GM21723 (cell line): ENCODE measurements around the gene ATG16L1.

ENCODE experiments used
- ATAC-seq: cut with Tn5 transposase; IDR thresholded peaks from one replicate; pipeline ENCODE4 v1.9.1; 2021; ENCODE audit warnings: mild to moderate bottlenecking, moderate library complexity; ENCODE audit not compliant: unreplicated experiment

Gene ATG16L1

DNA sequence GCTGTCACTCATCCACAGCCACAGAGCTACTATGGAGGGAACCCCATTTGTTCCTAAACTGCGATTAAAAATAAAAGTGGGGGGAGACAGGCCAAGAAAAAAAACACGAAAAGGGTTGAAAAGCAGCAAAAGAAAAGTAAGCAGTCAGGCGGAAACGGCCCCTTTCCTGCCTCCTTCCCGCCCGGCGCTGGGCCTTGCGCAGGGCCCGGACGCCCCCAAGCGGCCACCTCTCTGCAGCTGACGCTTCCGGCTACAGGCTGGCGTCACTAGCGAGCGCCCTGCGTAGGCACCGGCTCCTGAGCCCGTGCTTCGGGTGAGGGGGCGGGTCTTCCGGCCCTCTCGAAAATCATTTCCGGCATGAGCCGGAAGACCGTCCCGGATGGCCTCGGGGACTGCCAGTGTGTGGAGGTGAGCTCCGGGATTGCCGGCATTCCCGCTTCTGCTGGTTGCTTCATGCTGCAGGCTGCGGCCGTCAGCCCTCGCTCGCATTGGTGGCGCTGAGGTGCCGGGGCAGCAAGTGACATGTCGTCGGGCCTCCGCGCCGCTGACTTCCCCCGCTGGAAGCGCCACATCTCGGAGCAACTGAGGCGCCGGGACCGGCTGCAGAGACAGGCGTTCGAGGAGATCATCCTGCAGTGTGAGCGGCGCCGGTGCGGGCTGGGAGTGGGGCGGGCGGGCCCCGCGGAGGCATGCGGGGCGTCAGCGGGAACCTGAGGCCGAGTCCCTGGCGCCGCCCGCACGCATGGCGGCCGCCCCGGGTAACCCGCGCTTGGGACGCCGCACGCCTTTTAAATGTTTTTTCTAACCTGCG, at the start of gene ATG16L1:
Gene ATG16L1 (plus strand): TSS at position 368 of the 811 bp plus-strand sequence. CDS start 155 bp downstream, at position 523.
- ATAC-seq: peak; percentile 94

DNA sequence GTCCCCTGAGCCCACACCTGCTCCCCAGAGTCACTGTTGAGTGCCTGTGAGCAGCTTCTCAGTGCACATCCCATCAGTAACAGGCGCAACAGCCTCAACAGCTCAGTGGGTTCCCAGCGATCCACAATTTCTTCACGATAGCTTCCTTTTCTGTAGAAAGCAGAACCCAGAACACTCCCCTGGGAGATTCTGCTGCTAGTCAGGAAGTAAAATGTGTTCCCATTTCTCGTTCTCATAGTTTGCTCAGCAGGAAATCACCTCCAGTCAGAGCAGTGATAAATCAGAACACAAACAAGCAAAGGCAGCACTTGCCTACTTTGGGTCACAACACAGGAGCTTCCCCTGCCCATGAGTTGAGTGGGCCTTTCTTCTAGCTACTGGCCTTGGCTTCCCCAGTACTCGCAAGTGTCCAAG, 48.9 kb upstream of the ATG16L1 start:
- no peak for ATAC-seq

DNA sequence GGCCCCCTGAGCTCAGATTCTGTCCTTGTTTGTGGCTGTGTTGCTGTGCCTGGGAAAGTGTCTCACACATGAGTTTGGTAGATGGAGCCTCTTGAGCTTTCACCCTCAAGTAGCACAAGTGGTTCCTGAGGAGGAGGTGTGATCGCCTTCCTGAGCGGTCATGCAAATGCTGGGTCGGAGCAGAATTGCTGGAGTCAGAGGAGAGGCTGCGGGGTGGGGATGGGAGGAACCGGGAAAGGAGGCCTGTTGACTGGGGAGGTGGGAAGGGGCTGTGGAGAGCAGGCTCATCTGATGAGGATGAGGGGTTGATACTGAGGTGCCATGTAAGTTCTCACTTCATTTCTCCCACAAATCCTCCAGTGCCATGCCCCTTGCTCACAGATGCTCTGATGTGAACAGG, 48.4 kb upstream of the ATG16L1 start:
- no peak for ATAC-seq

DNA sequence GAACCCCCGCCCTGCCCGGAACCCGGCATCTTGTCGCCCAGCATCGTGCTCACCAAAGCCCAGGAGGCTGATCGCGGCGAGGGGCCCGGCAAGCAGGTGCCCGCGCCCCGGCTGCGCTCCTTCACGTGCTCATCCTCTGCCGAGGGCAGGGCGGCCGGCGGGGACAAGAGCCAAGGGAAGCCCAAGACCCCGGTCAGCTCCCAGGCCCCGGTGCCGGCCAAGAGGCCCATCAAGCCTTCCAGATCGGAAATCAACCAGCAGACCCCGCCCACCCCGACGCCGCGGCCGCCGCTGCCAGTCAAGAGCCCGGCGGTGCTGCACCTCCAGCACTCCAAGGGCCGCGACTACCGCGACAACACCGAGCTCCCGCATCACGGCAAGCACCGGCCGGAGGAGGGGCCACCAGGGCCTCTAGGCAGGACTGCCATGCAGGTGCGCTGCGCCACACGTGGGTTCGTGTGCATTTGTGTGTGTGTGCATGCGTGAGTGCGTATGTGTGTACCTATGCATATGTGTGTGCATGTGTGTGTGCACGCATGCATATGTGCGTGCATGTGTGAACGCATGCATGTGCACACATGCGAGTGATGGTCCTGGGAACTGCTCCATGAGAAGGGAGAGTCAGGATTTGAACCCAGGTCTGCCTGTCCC, 47.1 kb upstream of the ATG16L1 start:
- ATAC-seq: no peak

DNA sequence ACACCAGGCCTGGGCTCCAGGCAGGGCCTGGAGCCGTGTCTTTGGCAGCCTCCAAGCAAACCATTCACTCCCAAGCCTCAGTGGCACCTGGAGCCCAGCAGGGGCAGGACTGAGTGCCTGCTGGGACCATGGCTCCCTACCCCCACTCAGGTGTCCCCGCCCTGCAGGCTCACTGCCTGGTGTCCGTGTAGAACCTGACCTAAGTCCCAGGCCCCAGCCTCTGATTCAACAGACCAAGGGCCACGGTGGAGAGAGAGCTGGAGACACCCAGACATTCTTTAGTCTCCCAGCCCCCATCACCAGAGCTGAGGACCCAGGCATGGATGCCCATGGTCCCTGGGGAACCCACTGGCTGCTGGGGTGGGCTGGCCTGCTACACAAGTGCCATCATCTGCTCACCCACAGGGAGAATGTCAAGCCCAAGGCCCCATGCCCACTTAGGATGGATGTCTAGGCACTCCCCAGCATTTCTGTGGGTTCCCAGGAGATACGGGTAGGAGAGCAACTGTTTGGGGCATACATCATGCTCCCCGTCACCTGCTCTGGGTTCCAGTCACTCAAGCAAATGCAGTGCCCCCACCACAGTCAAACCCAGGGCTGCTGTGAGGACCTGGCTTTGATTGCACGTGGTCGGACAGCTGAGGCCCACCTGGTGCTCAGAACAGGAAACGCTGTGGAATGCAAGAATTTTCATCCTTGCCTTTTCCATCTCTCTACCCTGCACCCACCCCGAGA, 42.9 kb upstream of the ATG16L1 start:
- no peak for ATAC-seq

DNA sequence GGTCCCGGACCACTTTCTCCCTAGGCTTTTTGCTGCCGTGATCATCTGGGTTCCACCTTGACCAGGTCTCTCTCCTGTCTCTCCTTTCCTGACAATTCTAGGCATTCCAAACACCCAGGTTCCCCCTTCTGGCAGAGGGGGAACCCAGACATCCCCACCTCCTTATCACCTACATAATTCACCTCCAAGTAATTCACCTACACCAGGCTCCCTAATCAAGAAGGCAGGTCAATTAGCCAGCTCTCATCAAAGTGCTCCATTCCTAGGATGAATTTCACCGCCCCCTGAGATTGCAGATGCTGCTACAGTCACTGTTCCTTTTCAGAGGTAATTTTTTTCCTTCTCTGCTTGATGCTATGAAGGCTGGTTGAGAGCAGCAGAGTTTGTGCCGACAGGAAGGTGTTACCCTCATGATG, 42.3 kb upstream of the ATG16L1 start:
- no peak for ATAC-seq

DNA sequence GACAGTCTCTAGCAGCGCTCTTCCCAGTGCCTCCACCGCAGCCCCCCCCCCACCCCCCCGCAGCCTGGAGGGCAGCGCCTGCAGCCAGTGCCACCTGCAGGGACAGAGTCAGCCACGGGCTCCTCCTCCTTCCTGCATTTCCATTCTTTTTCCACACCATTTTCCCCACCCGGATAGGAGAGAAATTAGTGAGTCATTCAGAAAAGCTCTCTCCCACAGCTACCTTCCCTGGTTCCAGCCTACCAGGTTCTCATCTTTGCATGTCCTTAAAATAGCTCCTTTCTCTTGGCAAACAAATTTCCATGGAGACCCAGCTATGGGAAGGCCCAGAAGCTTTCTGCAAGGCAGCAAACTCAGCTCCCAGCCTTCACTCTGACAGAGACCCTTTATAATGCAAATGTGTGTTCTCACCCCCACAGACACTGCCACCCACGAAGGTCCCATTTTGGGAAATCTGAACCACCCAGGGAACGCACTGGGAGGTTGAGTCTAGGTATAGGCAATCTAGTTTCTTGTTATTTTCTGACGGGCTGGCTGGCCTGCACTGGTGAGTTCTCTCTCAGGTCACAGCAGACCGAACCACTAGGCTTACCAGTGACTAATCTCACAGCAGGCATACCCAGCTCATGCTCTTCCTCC, 41.8 kb upstream of the ATG16L1 start:
- ATAC-seq: no peak

DNA sequence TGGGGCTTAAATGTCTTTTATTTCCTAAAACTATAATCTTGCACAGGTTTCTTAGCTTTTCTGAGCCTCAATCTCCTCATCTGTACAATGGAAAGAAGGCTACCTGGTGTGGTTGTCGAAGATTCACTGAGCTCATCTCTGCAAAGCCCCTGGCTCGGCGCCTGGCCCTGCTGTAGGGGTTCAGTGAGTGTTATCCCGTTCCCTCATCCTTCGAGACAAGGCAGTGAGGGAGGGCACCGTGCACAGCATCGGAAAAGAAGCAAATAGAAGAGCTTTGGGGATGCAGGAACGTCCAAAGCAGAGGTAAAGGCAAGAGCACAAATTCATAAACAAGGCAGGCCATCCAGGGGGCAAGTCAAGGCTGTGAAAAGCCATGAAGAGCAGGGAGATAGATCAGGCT, 41.2 kb upstream of the ATG16L1 start:
- no peak for ATAC-seq

DNA sequence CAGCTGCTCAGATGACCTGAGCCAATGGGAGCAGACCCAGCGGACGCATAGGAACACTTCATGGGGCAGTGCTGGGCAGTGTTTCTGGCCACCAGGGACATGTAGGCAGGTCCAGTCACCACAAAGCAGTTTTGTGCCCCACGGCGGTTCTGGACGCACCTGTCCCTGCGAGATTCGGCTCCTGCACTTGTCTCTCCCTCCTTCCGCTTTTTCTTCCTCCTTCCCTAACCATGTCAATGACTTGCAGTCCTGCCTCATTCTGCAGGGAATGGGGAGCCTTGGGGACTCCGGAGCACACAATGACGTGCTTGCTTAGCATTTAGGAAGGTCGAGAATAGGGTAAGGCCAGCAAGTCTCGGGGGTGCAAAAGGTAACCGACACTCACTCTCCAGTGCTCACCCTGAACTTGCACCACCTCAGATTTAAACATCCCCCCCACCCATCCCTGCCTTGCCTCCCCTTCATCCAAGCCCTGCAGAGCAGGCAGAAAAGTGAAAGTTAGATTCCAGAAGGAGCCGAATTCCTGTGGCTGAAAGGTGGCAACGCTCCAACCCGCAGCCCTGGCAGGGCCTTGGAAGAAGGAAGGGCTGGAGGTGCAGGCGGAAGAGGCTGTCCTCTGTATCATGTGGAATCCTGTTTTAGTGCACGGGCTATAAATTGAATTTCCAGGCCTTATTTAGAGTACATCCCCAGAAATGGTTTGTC, 40.5 kb upstream of the ATG16L1 start:
- no peak for ATAC-seq

DNA sequence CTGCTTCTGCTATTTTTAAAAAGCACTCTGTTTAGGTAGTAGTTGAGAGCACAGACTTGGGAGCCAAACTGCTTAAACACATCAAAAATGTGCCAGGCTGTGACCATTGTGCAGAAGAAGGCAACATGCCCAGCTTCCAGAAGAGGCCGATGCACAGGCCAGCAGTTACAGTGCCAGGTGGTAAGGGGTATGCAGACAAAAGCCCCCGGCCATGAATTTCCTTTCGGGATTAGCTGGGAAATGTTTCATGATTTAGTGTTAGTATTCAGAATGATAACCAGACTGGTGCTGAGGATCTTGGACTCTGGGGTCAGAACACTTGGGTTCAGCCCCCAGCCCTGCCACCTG, 40.0 kb upstream of the ATG16L1 start:
- ATAC-seq: no peak

DNA sequence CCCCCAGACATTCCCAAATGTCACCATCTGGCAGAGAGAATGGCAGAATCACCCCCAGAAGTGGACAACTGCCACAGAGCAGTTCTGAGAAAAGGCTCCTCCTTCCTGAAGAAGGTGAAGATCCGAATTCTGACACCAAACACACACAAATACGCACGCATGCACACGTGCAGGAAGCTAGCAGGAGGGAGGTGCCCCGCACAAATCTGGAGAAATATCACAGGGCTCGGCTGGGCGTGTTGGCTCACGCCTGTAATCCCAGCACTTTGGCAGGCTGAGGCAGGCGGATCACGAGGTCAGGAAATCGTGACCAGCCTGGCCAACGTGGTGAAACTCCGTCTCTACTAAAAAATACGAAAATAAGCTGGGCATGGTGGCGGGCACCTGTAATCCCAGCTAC, 38.5 kb upstream of the ATG16L1 start:
- no peak for ATAC-seq

DNA sequence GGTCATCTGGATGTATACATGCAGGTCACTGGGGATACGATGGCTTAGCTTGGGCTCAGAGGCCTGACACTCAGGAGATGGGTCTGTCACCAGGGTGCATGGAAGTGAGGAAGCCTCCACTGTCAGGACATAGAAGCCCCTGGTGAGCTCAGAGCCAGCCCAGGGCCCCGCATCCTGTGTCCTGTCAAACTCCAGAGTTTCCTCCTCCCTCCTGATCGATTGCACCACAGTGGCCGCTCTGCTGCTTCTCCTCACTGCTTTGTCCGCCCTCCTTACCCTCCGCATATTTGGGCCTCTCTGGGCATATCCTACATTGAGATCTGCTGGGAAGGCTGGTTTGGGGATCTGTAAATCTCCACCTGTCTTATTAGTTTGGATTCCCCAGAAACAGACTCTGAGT, 37.5 kb upstream of the ATG16L1 start:
- ATAC-seq: no peak

DNA sequence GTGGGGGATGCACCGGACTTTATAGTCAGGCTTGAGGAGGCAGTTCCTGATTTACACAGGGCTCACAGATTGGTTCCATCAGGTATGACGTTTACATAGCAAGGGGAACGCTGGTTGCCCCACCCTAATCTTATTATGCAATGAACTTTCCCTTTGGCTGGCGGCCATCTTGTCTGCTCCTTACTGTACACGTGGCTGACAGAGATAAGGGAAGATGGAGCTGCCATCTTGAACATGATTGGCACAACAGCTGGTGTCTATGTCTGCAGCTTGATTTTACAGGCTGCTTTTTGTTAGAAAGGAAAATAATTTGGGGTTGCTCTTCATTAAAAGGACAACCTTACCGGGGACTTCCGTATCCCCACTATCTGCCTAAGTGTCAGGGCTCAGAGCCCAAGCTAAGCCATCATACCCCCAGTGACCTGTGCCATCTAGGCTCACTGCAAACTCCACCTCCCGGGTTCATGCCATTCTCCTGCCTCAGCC, 33.5 kb upstream of the ATG16L1 start:
- ATAC-seq: no peak

DNA sequence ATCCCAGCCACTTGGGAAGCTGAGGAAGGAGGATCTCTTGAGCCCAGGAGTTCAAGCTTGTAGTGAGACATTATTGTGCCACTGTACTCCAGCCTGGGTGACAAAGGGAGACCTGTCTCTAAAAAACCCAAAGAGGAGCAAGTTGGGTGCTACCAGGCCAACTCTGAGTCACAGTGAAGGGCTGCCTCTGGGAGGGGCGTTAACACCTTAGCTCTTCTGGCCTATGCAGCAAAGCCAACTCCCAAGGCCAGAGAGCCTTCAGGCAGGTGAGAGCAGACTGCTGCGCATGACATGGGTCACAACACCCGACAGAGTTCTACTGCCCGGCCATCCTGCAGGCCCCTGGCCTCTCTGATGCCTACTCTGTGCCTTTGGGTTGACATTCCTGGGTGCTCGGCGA, 32.6 kb upstream of the ATG16L1 start:
- ATAC-seq: no peak

DNA sequence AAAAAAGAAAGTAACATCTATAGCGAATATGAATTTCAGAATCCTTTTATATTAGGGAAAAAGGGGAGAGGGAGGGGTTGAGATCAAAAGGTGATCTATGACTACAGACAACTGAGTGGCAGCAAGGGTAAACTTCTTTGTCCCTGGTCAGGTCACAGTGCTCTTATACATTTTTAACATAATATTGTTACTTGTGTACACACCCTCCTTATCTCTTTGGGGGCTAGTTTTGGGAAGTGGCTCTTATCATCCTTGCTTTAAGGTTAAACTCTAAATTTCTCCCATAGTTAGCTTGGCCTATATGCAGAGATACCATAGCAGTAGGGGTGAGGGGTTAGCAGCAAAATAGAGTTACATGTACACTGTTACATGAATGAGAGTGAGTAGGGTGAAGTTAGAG, 31.6 kb upstream of the ATG16L1 start:
- ATAC-seq: no peak

DNA sequence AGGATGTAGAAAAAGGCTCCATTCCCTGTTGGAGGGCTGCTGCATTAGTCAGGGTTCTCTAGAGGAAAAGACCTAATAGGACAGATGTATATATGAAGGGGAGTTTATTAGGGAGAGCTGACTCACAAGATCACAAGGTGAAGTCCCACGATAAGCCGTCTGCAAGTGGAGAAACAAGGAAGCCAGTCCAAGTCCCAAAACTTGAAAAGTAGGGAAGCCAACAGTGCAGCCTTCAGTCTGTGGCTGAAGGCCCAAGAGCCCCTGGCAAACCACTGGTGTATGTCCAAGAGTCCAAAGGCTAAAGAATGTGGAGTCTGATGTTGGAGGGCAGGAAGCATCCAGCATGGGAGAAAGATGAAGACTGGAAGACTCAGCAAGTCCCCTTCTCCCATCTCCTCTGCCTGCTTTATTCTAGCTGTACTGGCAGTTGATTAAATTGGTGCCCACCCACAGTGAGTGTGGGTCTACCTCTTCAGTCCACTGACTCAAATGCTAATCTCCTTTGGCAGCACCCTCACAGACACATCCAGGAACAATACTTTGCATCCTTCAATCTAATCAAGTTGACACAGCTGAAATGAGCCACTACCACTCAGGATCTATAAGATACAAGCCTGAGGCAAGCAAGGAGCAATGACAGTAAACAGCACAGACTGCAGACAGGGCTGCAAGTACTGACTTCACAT, 30.0 kb upstream of the ATG16L1 start:
- no peak for ATAC-seq

DNA sequence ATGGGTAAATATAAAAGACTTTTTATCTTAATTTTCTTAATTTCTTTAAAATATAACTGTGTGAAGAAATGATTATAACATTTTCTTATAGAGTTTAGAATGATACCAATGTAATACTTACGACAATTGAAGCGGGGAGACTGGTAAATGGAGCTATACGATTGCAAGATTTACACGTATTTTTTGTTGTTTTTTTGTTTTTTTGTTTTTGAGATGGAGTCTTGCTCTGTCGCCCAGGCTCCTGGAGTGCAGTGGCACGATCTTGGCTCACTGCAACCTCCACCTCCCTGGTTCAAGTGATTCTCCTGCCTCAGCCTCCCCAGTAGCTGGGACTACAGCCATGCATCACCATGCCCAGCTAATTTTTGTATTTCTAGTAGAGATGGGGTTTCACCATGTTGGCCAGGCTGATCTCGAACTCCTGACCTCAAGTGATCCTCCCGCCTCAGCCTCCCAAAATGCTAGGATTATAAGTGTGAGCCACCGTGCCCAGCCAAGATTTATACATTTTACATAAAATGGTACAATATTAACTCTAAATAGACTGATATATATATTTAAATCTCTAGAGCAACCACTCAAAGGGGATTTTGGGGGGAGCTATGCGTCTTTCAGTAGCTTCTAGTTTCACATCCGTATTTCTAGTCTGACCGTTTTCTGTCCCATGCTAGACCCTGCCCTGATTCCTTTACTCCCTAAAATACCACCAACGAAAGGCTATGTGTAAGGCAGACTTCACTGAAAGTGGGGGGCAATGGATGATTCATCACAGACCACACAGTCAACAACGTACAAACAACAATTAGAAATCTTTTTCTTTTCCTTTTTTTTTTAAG, 28.2 kb upstream of the ATG16L1 start:
- peak; percentile 82 for ATAC-seq

DNA sequence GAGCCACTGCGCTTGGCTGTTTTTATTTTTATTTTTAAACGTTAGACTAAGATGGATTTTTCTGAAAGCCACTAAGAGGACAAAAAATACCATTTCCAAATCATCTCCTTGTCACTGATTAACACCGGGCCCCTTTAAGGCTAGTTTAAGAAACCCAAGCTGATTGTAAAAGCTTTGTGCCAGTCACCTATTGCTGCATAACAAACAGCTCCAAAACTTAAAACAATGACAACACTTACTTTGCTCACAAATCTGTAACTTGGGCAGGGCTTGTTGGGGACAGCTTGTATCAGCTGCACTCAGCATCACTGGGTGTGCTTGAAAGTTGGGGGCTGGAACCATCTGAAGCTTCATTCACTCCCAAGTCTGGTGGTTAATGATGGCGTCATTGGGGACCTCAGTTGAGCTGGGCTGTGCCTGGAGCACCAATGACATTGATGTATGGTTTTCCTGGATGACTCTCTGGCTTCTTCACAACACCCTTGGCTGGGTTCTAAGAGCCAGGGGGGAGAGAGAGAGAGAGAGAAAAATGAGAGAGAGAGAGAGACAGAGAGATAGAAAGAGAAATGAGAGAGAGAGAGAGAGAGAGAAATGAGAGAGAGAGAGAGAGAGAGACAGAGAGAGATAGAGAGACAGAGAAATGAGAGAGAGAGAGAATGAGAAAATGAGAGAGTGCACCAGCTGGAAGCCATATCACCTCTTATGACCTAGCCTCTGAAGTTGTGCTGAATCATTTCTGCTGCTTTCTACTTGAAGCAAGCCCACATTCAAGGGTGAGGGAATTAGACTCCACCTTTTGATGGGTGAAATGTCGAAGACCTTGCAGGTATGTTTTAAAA, 26.0 kb upstream of the ATG16L1 start:
- no peak for ATAC-seq
